ENCODE data around the gene ARAP1. TPM values are rescaled to one million over a fixed set of nuclear protein-coding genes. Genes with fewer than 3 reads are reported as not detected.

Gene ARAP1
- total RNA-seq, result 79.0 and 80.7 TPM in 2 replicates
- long read RNA-seq, partial matches to known transcripts, result 9 of 11 reads
- long read RNA-seq, other reads (novel, unspliced or antisense), result 2 of 11 reads

DNA sequence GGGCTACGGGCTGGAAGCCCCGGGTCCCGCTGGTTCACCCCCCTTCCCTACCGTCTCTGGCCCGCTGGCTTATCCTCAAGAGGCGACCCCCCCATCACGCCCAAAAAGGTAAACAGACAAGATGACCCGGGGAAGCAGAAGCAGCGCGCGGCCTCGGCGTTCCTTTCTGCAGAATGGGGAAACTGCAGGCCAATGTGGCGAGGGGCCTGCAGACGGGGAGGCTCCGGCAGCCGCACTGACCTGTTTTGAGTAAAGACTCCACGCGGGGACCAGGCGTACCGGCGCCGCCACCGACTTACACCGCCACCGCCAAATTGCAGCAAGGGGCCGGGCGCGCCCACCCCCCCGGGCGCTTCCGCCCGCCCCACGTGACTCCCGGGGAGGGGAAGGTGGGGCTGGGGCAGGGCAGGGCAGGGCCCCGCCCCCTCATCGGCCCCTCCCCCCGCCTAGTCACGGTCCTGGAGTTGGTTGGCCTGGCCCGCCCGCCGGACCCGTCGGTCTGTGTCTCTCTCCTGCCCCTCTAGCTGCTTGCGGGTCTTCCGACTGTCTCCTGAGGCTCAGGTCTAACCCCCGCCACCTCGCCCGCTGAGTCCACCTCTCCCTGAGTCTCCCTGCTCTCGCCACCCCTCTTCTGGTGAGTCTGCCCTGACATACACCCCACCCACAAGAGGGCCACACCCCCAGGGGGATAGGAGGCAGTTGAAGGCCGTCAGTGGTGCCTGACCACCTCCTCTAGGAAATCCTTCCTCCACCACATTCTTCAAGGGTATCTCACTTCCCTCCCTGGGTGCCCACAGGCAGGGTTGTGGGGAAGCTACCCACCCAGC, at the start of gene ARAP1:
Gene ARAP1 (minus strand): TSS at position 321 of the 827 bp plus-strand sequence. CDS start 25,280 bp downstream, outside the sequence.
- DNase-seq (ENCODE audit: low read depth, low spot score), result peak; percentile 46
- peak within 1 kb of the TSS; percentile 96 for H3K27ac Mint-ChIP-seq (ENCODE audit: unreplicated experiment)
- no peaks in the 10 kb centered on the region for H3K27me3 Mint-ChIP-seq (ENCODE audit: low read depth)
- H3K9me3 Mint-ChIP-seq, result no peaks in the 10 kb centered on the region
- peaks cover 42% of the 10 kb centered on the region for H3K4me1 Mint-ChIP-seq
- TF ChIP-seq, protein P1, sequence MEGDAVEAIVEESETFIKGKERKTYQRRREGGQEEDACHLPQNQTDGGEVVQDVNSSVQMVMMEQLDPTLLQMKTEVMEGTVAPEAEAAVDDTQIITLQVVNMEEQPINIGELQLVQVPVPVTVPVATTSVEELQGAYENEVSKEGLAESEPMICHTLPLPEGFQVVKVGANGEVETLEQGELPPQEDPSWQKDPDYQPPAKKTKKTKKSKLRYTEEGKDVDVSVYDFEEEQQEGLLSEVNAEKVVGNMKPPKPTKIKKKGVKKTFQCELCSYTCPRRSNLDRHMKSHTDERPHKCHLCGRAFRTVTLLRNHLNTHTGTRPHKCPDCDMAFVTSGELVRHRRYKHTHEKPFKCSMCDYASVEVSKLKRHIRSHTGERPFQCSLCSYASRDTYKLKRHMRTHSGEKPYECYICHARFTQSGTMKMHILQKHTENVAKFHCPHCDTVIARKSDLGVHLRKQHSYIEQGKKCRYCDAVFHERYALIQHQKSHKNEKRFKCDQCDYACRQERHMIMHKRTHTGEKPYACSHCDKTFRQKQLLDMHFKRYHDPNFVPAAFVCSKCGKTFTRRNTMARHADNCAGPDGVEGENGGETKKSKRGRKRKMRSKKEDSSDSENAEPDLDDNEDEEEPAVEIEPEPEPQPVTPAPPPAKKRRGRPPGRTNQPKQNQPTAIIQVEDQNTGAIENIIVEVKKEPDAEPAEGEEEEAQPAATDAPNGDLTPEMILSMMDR (conservative IDR thresholded peaks at IDR 0.05), result no peak
- H3K4me3 Mint-ChIP-seq, result peak within 1 kb of the TSS; percentile 93
- no peaks in the 10 kb centered on the region for H3K36me3 Mint-ChIP-seq (ENCODE audit: low read depth)

DNA sequence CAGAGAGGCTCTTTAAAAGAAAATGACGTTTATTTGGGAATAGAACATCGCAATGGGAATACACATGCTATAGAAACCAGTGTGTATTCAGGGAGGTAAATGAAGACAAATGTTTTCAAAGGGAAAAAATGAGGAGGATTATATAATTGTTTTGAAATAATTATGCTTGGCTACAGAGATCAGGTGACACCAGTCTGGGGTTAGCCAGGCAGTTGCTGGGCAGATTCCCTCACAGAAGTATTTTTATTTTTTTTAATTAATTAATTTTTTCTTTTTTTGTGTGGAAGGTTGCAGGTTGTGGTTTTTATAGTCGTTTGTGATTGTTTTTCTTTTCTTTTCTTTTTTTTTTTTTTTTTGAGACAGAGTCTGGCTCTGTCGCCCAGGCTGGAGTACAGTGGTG, 47.2 kb upstream of the ARAP1 start:
- Mint-ChIP-seq H3K4me3 (no peak overlapping the region), H3K27ac (ENCODE audit: unreplicated experiment) (no peak overlapping the region), H3K4me1 (peaks cover 5% of the 10 kb centered on the region), H3K36me3 (ENCODE audit: low read depth) (no peaks in the 10 kb centered on the region), H3K27me3 (ENCODE audit: low read depth) (no peaks in the 10 kb centered on the region), H3K9me3 (no peaks in the 10 kb centered on the region)
- no peak for DNase-seq (ENCODE audit: low read depth, low spot score)
- TF ChIP-seq, protein P1 (conservative IDR thresholded peaks at IDR 0.05), result no peak

DNA sequence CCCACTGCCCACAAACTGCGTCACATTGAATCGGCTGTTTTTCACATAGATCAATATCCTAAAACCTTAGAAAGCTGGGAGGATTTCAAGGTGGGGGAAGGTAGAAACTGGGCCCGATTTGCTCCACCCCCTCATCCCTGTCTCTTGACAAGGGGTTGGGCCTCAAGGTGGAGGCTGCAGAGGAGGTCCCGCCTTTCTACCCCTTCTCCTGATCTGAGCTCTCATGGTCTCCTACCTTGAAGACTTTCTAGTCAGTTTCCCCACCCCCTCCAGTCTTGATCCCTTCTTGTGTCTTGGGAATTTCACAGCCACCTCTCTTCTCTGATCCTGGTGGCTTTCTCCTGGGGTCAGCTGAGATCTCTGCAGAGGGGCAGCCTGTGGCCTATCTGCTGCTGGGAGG, 46.2 kb upstream of the ARAP1 start:
- peak overlapping the region; percentile 3 for H3K4me3 Mint-ChIP-seq
- H3K4me1 Mint-ChIP-seq, result peaks cover 15% of the 10 kb centered on the region
- TF ChIP-seq, protein P1 (conservative IDR thresholded peaks at IDR 0.05), result no peak
- H3K36me3 Mint-ChIP-seq (ENCODE audit: low read depth), result no peaks in the 10 kb centered on the region
- no peak for DNase-seq (ENCODE audit: low read depth, low spot score)
- H3K27me3 Mint-ChIP-seq (ENCODE audit: low read depth), result no peaks in the 10 kb centered on the region
- no peak overlapping the region for H3K27ac Mint-ChIP-seq (ENCODE audit: unreplicated experiment)
- no peaks in the 10 kb centered on the region for H3K9me3 Mint-ChIP-seq

DNA sequence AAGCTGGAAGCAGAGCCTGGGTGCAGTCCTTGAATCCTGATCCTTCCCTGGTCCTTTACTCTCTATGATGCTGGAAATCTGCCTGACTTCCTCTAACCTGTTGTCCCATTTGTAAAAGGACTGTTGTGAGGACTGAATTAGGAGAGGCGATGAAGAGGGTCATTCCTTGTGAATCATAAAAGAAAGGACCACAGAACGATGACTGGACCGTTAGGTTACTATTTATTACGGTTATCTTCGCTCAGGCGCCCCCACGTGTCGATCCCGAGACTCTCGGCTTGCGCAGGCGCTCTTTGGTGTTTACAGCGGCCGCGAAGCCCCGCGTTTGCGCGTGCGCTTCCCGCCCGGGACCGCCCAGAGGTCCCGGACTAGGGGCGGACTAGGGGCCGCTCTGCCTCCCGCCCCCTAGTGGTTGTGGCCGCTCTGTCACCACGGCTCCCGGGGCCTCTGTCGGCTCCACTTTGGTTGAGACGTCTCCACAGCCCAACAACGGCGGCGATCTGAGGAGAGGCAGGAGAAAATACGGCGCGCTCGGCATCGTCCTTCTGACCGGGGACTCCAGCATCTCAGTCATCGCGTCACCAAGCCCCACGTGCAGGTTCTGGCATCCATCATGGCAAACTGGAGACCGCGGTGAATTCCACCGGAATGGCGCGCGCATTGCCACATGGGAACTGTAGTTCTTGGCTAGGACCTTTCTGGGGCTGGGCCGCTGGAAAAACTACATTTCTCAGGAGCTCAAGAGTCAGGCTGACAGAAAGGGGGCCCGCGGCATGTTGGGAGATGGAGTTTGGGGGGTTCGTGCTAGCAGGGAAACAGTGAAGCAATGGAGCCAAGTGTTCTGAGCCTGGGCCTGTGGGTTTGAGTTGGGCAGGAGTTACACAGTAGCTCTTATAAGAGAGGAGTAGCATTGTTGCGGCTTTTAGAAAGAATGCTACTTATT, 41.5 kb upstream of the ARAP1 start, which contains the start of gene STARD10:
Gene STARD10 (minus strand): TSS at position 623 of the 943 bp plus-strand sequence. CDS start 12,866 bp downstream, outside the sequence.
- Mint-ChIP-seq H3K4me3 (peak within 1 kb of the TSS; percentile 99), H3K27ac (ENCODE audit: unreplicated experiment) (peak within 1 kb of the TSS; percentile 99), H3K27me3 (ENCODE audit: low read depth) (no peaks in the 10 kb centered on the region), H3K9me3 (no peaks in the 10 kb centered on the region), H3K36me3 (ENCODE audit: low read depth) (no peaks in the 10 kb centered on the region), H3K4me1 (peaks cover 25% of the 10 kb centered on the region)
- TF ChIP-seq, protein P1 (conservative IDR thresholded peaks at IDR 0.05), result peak; percentile 100
- peak; percentile 94 for DNase-seq (ENCODE audit: low read depth, low spot score)

DNA sequence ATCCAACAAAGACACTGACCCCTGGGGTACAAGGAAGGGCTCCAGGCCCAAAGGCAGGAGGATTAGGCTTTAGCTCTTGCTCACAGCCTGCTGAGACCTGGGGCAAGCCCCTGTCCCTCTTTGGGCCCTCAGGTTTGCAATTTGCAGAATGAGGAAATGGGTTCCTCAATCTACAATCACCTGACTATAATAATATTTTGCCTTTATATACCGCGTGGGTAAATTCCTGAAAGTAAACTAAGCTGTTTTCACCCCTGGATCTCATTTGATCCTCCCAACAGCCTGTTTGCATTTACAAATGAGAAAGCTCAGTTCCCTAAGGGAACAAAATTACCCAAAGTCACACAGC, 40.8 kb upstream of the ARAP1 start:
- Mint-ChIP-seq H3K36me3 (ENCODE audit: low read depth) (no peaks in the 10 kb centered on the region), H3K27me3 (ENCODE audit: low read depth) (no peaks in the 10 kb centered on the region), H3K4me3 (peak overlapping the region; percentile 99), H3K4me1 (peaks cover 25% of the 10 kb centered on the region), H3K27ac (ENCODE audit: unreplicated experiment) (no peak overlapping the region), H3K9me3 (no peaks in the 10 kb centered on the region)
- TF ChIP-seq, protein P1 (conservative IDR thresholded peaks at IDR 0.05), result no peak
- no peak for DNase-seq (ENCODE audit: low read depth, low spot score)

All from neural crest cell (in vitro differentiated cells).